Colonic mucosa (tissue), 4 donors: ENCODE data around the gene CERS5. TPM values are rescaled to one million over a fixed set of nuclear protein-coding genes. Genes with fewer than 3 reads are reported as not detected.

Source experiments
- DNase-seq: peaks from one replicate; pipeline ENCODE4 v3.0.0-alpha.2; 2020
- H3K27ac ChIP-seq: fragments of 200-600 bp; one replicate; pipeline ENCODE4 v1.8.0; 2021
- H3K27me3 ChIP-seq: fragments of 200-600 bp; one replicate; pipeline ENCODE4 v1.8.0; 2021
- H3K36me3 ChIP-seq: fragments of 200-600 bp; one replicate; pipeline ENCODE4 v1.8.0; 2021
- H3K4me1 ChIP-seq: fragments of 200-600 bp; one replicate; pipeline ENCODE4 v1.8.0; 2021; ENCODE audit warnings: mild to moderate bottlenecking
- H3K4me3 ChIP-seq: fragments of 200-600 bp; one replicate; pipeline ENCODE4 v1.8.0; 2021
- H3K9ac ChIP-seq, 2 donors: one replicate each; pipeline ENCODE4 v1.7.0; 2013; ENCODE audit warnings: control low read depth in 2 of 2, low read depth in 2 of 2, low read length in 2 of 2
- H3K9me3 ChIP-seq: fragments of 200-600 bp; one replicate; pipeline ENCODE4 v1.8.0; 2021
- CTCF ChIP-seq: fragments of 200-600 bp; IDR thresholded peaks from one replicate; pipeline ENCODE4 v1.8.0; 2022; ENCODE audit warnings: antibody characterized with exemption, mild to moderate bottlenecking
- intact Hi-C: fragments of 100-400 bp; cut with DNase I; formaldehyde crosslinking; loops from one replicate; pipeline ENCODE4 v1.14.1; 2022
- total RNA-seq, 2 donors: library from RNA; stranded (reverse); fragmentation: NEBNext Ultra II Directional in 1 of 2; extraction: Animal tissue kit (Norgen Biotek cat#: 25700) in 1 of 2; gene quantifications; one replicate each; pipeline ENCODE4 v1.2.1, GENCODE V29; 2021
- donor health status: healthy.
- donor health status: DM: no; HTN: no; CAD: no.
- donor health status: DM: no; HTN: no; CAD: no.

CERS5 gene
- total RNA-seq, 2 donors from 2014 or later = 17.6 to 19.4 TPM

GRCh38 chr12:50187084-50187900 is 20.1 kb upstream of the CERS5 start:
- H3K9me3 ChIP-seq = no peaks in the 10 kb centered on the region
- DNase-seq = no peak
- no peak for TF ChIP-seq CTCF
- no peaks in the 10 kb centered on the region for H3K27me3 ChIP-seq
- peak overlapping the region in 1 of 2 donors; percentile 9 for H3K9ac ChIP-seq
- intact Hi-C loops = no loop called here
- no peak overlapping the region for H3K4me3 ChIP-seq
- H3K4me1 ChIP-seq = peaks cover 30% of the 10 kb centered on the region
- no peak overlapping the region for H3K27ac ChIP-seq
- peaks cover 9% of the 10 kb centered on the region for H3K36me3 ChIP-seq

GRCh38 chr12:50186681-50187080 is 19.5 kb upstream of the CERS5 start:
- TF ChIP-seq CTCF = no peak
- Histone ChIP-seq H3K9me3 (no peaks in the 10 kb centered on the region), H3K9ac (no peak overlapping the region), H3K4me1 (peaks cover 30% of the 10 kb centered on the region), H3K27me3 (no peaks in the 10 kb centered on the region), H3K36me3 (peaks cover 10% of the 10 kb centered on the region), H3K4me3 (no peak overlapping the region), H3K27ac (no peak overlapping the region)
- intact Hi-C loops = no loop called here
- DNase-seq = no peak

- Histone ChIP-seq H3K9me3 (no peaks in the 10 kb centered on the region), H3K4me3 (no peak overlapping the region), H3K9ac (no peak overlapping the region), H3K27me3 (no peaks in the 10 kb centered on the region), H3K4me1 (peaks cover 30% of the 10 kb centered on the region), H3K27ac (no peak overlapping the region), H3K36me3 (peaks cover 9% of the 10 kb centered on the region)
- DNase-seq = no peak
- TF ChIP-seq CTCF = no peak
- intact Hi-C loops = no loop called here
Observed at GRCh38 chr12:50185970-50186663, 18.9 kb upstream of the CERS5 start.

- TF ChIP-seq CTCF = no peak
- Histone ChIP-seq H3K4me1 (peaks cover 30% of the 10 kb centered on the region), H3K27me3 (no peaks in the 10 kb centered on the region), H3K9me3 (no peaks in the 10 kb centered on the region), H3K27ac (no peak overlapping the region), H3K9ac (peak overlapping the region in 1 of 2 donors; percentile 40), H3K4me3 (no peak overlapping the region), H3K36me3 (peaks cover 12% of the 10 kb centered on the region)
- intact Hi-C loops = no loop called here
- DNase-seq = no peak
Observed at GRCh38 chr12:50185301-50185895, 18.2 kb upstream of the CERS5 start.

- Histone ChIP-seq H3K9me3 (no peaks in the 10 kb centered on the region), H3K36me3 (peaks cover 18% of the 10 kb centered on the region), H3K4me3 (no peak overlapping the region), H3K4me1 (peaks cover 27% of the 10 kb centered on the region), H3K9ac (no peak overlapping the region), H3K27me3 (no peaks in the 10 kb centered on the region), H3K27ac (no peak overlapping the region)
- peak; percentile 59 for DNase-seq
- TF ChIP-seq CTCF = no peak
- intact Hi-C loops = no loop called here
Observed at GRCh38 chr12:50184261-50184660, 17.1 kb upstream of the CERS5 start.
